GM21447 (cell line): ENCODE data around the gene GUCY1B1.
"Not testable (repeated sequence)": the region's sequence is repeated elsewhere in the genome, so short reads cannot be mapped to it uniquely, and the experiment has no call there.

ENCODE experiments used
- ATAC-seq: cut with Tn5 transposase; IDR thresholded peaks from one replicate; pipeline ENCODE4 v1.9.1; 2021; ENCODE audit not compliant: unreplicated experiment

GUCY1B1 gene

GRCh38 chr4:155797581-155797980, 38.8 kb downstream of the GUCY1B1 start:
- ATAC-seq: not testable (repeated sequence)

- no peak for ATAC-seq
Observed at GRCh38 chr4:155799116-155799793, 40.4 kb downstream of the GUCY1B1 start.

DNA sequence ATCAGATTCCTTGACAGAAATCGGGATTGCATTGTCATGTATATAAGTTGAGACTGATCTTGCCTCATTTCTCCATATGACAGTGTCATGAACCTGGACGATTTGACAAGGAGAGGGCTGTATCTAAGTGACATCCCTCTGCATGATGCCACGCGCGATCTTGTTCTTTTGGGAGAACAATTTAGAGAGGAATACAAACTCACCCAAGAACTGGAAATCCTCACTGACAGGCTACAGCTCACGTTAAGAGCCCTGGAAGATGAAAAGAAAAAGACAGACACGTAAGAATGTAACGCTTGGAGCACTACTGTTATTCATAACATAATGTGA, 40.9 kb downstream of the GUCY1B1 start:
- ATAC-seq: no peak

GRCh38 chr4:155800685-155801343, 42.0 kb downstream of the GUCY1B1 start:
- ATAC-seq: no peak

DNA sequence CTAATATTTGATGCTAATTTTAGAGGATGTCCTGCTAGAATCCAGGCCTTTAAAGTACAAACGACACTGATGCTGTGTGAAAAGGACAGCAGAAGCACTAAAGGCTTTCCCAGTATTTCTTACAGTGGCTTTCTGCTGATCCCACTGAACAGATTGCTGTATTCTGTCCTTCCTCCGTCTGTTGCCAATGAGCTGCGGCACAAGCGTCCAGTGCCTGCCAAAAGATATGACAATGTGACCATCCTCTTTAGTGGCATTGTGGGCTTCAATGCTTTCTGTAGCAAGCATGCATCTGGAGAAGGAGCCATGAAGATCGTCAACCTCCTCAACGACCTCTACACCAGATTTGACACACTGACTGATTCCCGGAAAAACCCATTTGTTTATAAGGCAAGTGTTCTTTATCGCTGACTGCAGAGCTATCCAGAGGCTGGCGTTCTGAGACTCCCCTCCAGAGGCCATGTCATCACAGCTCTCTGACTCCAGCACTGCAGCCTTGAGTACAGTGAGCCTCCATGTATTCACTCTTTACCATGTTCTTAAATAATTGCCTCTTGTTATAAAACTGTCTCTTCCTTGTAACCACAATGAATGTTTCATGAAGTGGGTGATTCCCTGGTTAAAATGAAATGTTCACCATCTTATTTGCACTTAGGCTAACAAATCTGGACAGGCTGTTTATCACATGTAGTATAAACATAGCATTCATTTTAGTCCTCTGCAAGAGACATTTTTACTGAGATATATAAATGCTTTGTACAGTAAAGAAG, 43.6 kb downstream of the GUCY1B1 start:
- no peak for ATAC-seq

GRCh38 chr4:155805016-155805415, 46.2 kb downstream of the GUCY1B1 start:
- no peak for ATAC-seq

- no peak for ATAC-seq
Observed at GRCh38 chr4:155807021-155807420, 48.2 kb downstream of the GUCY1B1 start.

DNA sequence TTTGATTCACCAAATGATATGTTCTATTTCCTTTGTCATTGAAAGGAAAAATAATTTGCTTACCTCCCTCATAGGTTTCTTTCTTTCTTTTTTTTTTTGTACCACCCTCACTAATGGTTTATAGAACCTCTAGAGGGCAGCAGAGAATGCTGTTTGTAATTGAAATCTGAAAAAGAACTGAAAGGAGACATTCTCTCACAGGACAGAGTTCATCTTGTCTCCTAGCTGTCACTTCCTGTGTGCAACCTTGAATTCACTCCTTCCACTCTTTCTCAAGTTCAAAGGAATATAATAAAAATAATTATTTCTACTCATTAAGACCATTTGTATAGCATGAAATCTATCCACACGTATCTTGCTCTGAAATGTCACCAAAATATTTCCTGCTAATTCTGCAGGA, 51.0 kb downstream of the GUCY1B1 start:
- peak; percentile 98 for ATAC-seq

DNA sequence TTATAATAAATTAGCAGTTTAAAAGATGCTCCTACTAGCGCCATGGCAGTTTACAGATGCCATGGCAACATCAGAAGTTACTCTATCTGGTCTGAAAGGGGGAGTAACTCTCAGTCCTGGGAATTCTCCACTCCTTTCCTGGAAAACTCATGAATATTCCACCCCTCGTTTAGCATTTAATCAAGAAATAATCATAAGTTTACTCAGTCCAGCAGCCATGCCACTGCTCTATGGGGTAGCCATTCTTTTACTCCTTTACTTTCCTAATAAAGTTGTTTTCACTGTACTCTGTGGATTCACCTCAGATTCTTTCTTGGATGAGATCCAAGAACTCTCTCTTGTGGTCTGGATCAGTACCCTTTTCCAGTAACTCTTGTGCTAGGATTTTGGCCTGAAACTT, 52.3 kb downstream of the GUCY1B1 start:
- ATAC-seq: no peak

- ATAC-seq: no peak
Observed at GRCh38 chr4:155818639-155819038, 59.8 kb downstream of the GUCY1B1 start.

GRCh38 chr4:155819066-155819465, 60.2 kb downstream of the GUCY1B1 start:
- no peak for ATAC-seq

GRCh38 chr4:155820887-155821518, 62.2 kb downstream of the GUCY1B1 start:
- no peak for ATAC-seq

GRCh38 chr4:155822572-155822971, 63.8 kb downstream of the GUCY1B1 start:
- no peak for ATAC-seq

DNA sequence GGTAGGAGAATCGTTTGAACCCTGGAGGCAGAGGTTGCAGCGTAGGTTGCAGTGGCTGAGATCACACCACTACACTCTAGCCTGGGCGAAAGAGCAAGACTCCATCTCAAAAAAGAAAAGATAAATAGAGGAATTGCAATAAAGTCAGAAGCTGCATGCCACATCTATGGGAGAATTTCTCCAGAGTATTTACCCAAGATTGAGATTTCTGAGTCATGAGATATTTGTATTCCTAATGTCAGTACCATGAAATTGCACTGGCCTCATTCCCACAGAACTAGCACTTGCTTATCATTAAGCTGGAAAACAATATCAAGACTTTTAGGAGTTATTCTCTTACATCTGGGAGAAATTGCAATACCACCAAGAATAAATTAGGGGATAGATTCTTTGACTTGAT, 69.8 kb downstream of the GUCY1B1 start:
- no peak for ATAC-seq

DNA sequence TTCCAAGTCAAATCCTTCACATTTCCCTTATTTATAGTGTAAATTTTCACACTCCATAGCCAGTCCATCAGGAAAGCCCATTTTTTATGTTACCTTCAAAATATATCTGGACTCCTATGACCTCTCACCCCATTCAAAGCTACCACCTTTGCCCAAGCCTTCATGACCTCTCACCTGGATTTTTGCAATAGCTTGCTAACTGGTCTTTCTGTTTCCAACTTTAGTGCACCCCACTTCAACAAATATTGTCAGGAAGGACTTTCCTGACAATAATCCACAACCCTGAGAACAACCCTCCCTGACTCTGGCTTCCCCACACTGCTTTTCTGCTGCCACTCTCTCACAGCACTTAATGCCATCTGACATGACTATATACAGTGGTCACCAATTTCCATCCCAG, 73.8 kb downstream of the GUCY1B1 start:
- no peak for ATAC-seq

DNA sequence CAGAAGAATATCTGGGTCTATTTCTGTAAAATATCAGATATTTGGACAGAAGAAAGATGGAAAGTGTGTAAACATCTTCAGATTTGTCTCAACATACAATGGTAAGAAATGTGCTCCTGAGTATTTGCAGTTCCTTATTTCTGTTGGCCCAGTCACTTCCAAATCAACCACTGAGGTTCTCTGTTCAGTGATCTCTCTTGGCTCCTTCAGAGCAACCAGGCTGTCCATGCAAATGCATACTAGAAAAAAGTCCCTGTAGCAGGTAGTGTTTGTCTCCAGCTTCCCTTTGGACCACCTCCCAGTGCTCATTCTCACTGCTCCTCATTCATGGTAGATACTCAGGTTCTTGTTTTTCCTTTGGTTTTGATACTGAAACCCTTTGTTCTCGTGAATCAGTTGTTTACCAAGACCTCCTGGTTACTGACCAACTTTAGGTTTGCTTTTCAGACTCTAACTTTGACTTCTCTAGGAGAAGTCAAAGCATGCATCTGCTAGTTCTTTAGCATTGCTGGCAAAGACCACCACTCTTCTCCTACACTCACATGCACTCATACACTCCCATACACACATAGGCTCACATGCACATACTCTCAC, 78.5 kb downstream of the GUCY1B1 start:
- peak; percentile 66 for ATAC-seq

DNA sequence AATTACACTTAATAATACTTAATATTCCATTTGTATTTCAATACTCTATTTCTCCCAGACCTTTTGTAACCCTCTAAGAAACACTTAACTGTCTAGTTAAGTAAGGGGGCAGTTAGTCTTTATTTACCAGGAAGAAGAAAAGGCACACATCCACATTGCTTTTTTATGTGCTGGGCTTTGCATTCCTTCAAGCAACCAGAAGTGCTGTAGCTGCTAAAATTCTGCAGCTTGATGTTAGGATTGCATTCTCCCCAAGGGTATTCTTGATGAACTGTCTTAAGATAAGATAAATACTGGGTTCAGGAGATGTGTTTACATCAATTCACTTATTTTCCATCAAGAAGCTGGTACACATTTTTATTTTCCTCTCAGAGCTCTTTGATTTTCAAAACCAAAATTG, 83.3 kb downstream of the GUCY1B1 start:
- no peak for ATAC-seq

- no peak for ATAC-seq
Observed at GRCh38 chr4:155846929-155847328, 88.1 kb downstream of the GUCY1B1 start.

GRCh38 chr4:155849042-155849441, 90.2 kb downstream of the GUCY1B1 start:
- no peak for ATAC-seq

DNA sequence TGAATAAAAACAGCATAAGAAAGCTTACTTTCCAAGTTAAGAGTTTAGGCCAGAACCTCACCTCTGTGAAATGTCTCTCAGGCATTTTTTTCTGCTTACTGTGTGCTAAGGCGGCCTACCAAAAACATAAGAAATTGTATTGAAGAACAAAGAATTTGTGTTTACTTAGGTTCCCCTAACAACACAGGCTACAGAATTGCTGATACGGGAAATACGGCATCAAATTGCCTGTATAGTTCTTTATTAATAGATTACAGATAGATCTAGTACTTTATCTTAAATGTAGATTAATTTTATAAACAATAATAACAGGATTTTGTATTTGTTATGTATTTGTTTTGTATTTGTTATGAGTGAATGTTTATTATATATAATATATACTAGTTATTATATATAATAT, 94.4 kb downstream of the GUCY1B1 start:
- ATAC-seq: no peak

GRCh38 chr4:155854582-155855226, 95.9 kb downstream of the GUCY1B1 start:
- ATAC-seq: no peak
